ENCODE data around the gene AGER.

The AGER gene

DNA sequence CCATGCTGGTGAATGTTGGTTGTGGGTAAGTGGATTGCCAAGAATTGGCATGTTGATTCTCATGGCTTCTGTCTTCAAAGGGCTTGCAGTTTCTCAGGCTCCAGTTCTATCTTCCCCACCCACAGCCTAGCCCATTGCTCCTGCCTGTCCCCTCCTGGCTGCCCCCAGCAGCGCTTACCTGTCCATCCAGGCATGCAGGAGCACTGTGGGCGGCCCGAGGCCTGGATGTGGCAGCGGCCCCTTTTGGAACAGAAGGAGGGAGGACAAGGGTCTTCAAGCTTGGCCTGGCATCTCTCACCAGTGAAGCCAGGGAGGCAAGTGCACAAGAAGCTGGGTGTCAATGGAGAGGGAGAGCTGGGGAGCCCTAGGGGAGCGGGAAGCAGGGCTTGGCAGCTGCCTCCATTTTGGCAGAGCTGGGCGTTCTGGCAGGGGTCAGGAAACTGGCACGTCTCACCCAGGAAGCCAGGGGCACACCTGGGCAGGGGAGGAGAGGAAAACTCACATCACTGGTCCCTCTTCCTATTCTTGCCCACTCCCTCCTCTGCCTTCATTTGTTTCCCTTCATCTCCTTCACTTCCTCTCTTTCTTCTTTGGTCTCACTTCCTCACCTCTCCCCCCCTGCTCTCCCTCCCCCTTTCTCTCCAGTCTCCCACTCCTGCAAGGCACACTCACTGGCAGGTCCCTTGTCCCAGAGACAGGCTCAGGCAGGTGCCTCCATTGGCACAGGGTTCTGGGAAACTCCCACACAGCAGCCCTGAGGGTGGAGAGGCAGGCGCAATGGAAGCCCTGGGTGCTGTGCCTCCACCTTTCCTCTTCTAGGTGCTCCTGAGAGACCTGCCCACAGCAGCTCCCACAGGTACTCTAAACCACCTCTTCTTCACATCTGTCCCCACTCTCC is 38.5 kb upstream of the AGER start:
- Histone ChIP-seq H3K79me2 (no peaks in the 10 kb centered on the region), H3K9me3 (ENCODE audit: control insufficient read depth, low read length) (no peaks in the 10 kb centered on the region), H3K27me3 (ENCODE audit: control insufficient read depth, insufficient read depth, low read length) (no peaks in the 10 kb centered on the region), H3K27ac (no peak overlapping the region), H3K4me2 (ENCODE audit: low read length) (peak overlapping the region; percentile 9), H3K4me3 (ENCODE audit: low read depth, low read length) (peak overlapping the region; percentile 25), H3K9ac (no peak overlapping the region), H3K36me3 (ENCODE audit: control insufficient read depth, insufficient read depth, low read length) (no peaks in the 10 kb centered on the region), H3K4me1 (no peaks in the 10 kb centered on the region), H2AFZ (no peak overlapping the region)
- TF ChIP-seq, protein P1, sequence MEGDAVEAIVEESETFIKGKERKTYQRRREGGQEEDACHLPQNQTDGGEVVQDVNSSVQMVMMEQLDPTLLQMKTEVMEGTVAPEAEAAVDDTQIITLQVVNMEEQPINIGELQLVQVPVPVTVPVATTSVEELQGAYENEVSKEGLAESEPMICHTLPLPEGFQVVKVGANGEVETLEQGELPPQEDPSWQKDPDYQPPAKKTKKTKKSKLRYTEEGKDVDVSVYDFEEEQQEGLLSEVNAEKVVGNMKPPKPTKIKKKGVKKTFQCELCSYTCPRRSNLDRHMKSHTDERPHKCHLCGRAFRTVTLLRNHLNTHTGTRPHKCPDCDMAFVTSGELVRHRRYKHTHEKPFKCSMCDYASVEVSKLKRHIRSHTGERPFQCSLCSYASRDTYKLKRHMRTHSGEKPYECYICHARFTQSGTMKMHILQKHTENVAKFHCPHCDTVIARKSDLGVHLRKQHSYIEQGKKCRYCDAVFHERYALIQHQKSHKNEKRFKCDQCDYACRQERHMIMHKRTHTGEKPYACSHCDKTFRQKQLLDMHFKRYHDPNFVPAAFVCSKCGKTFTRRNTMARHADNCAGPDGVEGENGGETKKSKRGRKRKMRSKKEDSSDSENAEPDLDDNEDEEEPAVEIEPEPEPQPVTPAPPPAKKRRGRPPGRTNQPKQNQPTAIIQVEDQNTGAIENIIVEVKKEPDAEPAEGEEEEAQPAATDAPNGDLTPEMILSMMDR (IDR thresholded peaks at IDR 0.05): no peak

DNA sequence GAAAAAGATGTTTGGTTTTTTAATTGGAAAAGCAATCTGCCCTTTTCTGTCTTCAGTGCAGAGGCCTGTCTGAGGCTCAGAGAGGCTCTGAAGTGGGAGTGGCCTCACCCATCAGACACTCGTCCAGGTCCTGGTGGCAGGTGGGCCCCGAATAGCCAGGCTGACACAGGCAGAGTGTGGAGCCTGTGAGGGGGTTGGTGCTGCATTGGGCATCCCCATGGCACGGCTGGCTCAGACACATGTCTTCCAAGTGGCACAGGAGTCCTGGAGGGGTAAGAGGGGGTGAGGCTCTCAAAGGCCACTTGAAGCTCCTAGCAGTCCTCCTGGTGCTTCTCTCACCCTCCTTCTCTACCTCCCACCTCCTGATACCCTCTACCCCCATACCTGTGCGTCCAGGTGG is 36.0 kb upstream of the AGER start:
- Histone ChIP-seq H3K27me3 (ENCODE audit: control insufficient read depth, insufficient read depth, low read length) (no peaks in the 10 kb centered on the region), H2AFZ (no peak overlapping the region), H3K36me3 (ENCODE audit: control insufficient read depth, insufficient read depth, low read length) (no peaks in the 10 kb centered on the region), H3K4me2 (ENCODE audit: low read length) (no peak overlapping the region), H3K79me2 (no peaks in the 10 kb centered on the region), H3K9ac (no peak overlapping the region), H3K4me1 (no peaks in the 10 kb centered on the region), H3K4me3 (ENCODE audit: low read depth, low read length) (no peak overlapping the region), H3K27ac (no peak overlapping the region), H3K9me3 (ENCODE audit: control insufficient read depth, low read length) (no peaks in the 10 kb centered on the region)
- TF ChIP-seq, protein P1 (IDR thresholded peaks at IDR 0.05): no peak

DNA sequence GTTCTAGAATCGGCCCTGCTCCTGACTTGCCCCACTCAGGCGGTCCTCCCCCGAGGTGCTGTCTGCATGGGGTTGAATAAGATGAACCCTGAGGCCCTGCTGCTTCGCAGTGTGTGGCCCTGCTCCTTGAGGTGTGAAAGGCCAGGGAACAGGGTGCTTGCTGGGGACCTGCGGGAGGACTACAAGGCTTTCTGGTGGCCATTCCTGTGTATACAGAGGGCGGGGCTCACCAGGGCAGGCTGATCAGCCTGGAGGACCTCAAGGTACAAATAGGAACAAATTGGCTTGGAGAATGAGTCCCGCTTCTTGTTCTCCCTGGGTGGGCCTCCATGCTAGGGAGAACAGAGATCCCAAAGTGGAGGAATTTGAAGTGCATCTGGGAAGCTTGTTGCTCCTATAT is 34.1 kb upstream of the AGER start:
- H3K4me2 ChIP-seq (ENCODE audit: low read length): no peak overlapping the region
- H3K79me2 ChIP-seq: no peaks in the 10 kb centered on the region
- H3K9me3 ChIP-seq (ENCODE audit: control insufficient read depth, low read length): no peaks in the 10 kb centered on the region
- H3K27me3 ChIP-seq (ENCODE audit: control insufficient read depth, insufficient read depth, low read length): no peaks in the 10 kb centered on the region
- H3K9ac ChIP-seq: no peak overlapping the region
- TF ChIP-seq, protein P1 (IDR thresholded peaks at IDR 0.05): no peak
- no peak overlapping the region for H3K4me3 ChIP-seq (ENCODE audit: low read depth, low read length)
- no peaks in the 10 kb centered on the region for H3K4me1 ChIP-seq
- no peak overlapping the region for H3K27ac ChIP-seq
- no peak overlapping the region for H2AFZ ChIP-seq
- no peaks in the 10 kb centered on the region for H3K36me3 ChIP-seq (ENCODE audit: control insufficient read depth, insufficient read depth, low read length)

DNA sequence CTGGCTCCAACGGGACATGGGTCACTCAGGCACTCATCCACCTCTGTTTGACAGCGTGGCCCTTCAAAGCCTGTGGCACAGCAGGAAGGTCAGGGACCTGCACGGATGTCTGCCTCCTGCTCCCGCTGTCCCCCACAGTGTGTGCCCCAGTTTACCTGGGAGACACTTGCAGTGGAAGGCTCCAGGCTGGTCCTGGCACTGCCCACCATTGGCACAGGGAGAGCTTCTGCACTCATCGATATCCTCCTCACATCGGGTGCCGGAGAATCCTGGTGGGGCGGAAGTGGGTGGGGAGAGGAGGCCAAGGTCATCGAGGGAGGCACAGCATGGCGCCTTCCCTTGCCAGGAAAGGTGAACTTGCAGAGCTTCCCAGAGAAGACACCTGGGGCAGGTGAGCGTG is 32.9 kb upstream of the AGER start:
- no peak overlapping the region for H2AFZ ChIP-seq
- TF ChIP-seq, protein P1 (IDR thresholded peaks at IDR 0.05): no peak
- H3K9ac ChIP-seq: no peak overlapping the region
- H3K4me1 ChIP-seq: no peaks in the 10 kb centered on the region
- no peak overlapping the region for H3K27ac ChIP-seq
- H3K4me3 ChIP-seq (ENCODE audit: low read depth, low read length): no peak overlapping the region
- H3K4me2 ChIP-seq (ENCODE audit: low read length): no peak overlapping the region
- no peaks in the 10 kb centered on the region for H3K9me3 ChIP-seq (ENCODE audit: control insufficient read depth, low read length)
- no peaks in the 10 kb centered on the region for H3K27me3 ChIP-seq (ENCODE audit: control insufficient read depth, insufficient read depth, low read length)
- H3K79me2 ChIP-seq: no peaks in the 10 kb centered on the region
- H3K36me3 ChIP-seq (ENCODE audit: control insufficient read depth, insufficient read depth, low read length): no peaks in the 10 kb centered on the region

DNA sequence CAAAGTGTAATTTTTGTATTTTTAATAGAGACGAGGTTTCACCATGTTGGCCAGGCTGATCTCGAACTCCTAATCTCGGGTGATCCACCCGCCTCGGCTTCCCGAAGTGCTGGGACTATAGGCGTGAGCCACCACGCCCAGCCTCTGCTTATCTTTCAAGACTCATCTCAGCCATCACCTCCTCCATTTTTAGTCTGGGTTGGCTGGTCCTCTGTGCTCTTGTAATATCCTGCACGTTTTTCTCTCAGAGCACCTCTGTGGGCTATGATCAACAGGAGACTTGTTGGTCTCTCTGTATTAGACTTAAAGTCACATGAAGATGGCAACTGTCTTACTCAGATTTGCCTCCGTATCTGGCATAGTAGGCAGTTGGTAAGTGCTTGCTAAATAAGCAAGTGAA is 32.2 kb upstream of the AGER start:
- Histone ChIP-seq H3K4me2 (ENCODE audit: low read length) (no peak overlapping the region), H3K9ac (no peak overlapping the region), H3K27ac (no peak overlapping the region), H3K4me1 (no peaks in the 10 kb centered on the region), H3K79me2 (no peaks in the 10 kb centered on the region), H3K27me3 (ENCODE audit: control insufficient read depth, insufficient read depth, low read length) (no peaks in the 10 kb centered on the region), H3K9me3 (ENCODE audit: control insufficient read depth, low read length) (no peaks in the 10 kb centered on the region), H3K36me3 (ENCODE audit: control insufficient read depth, insufficient read depth, low read length) (no peaks in the 10 kb centered on the region), H2AFZ (no peak overlapping the region), H3K4me3 (ENCODE audit: low read depth, low read length) (no peak overlapping the region)
- TF ChIP-seq, protein P1 (IDR thresholded peaks at IDR 0.05): no peak

Data from parathyroid adenoma (tissue), 2 donors.